Mesothelial cell of epicardium (in vitro differentiated cells): ENCODE data around the gene SPNS3. TPM values are rescaled to one million over a fixed set of nuclear protein-coding genes. Genes with fewer than 3 reads are reported as not detected.

Source experiments
- DNase-seq, 2 experiments: peaks; one replicate each; pipeline ENCODE4 v3.0.0; 2021; ENCODE audit warnings: low spot score in 2 of 2; ENCODE audit not compliant: unreplicated experiment in 2 of 2
- H3K27ac Mint-ChIP-seq: 2 replicates; pipeline ENCODE4 v1.8.0; 2021; ENCODE audit warnings: mixed read lengths
- H3K27me3 Mint-ChIP-seq: 2 replicates; pipeline ENCODE4 v1.8.0; 2021; ENCODE audit warnings: low read depth, mixed read lengths
- H3K36me3 Mint-ChIP-seq: 2 replicates; pipeline ENCODE4 v1.8.0; 2021; ENCODE audit warnings: mixed read lengths
- H3K4me1 Mint-ChIP-seq: 2 replicates; pipeline ENCODE4 v1.8.0; 2021; ENCODE audit warnings: mixed read lengths
- H3K4me3 Mint-ChIP-seq: 2 replicates; pipeline ENCODE4 v1.8.0; 2021; ENCODE audit warnings: mild to moderate bottlenecking, moderate library complexity, mixed read lengths
- H3K9me3 Mint-ChIP-seq: 2 replicates; pipeline ENCODE4 v1.8.0; 2021; ENCODE audit warnings: mixed read lengths
- CTCF ChIP-seq: fragments of 200-600 bp; sonication (generic); IDR thresholded peaks from one replicate; pipeline ENCODE4 v1.5.0; 2021; ENCODE audit warnings: antibody characterized with exemption; ENCODE audit not compliant: unreplicated experiment
- total RNA-seq: library from RNA; stranded (reverse); gene quantifications from 3 replicates; pipeline ENCODE4 v1.2.1, GENCODE V29; 2021

Gene SPNS3
- total RNA-seq, 1 donor from 2014 or later, result not detected

- H3K4me3 Mint-ChIP-seq, result no peak overlapping the region
- H3K4me1 Mint-ChIP-seq, result peaks cover 25% of the 10 kb centered on the region
- peaks cover 18% of the 10 kb centered on the region for H3K27me3 Mint-ChIP-seq
- no peak for TF ChIP-seq CTCF
- no peak overlapping the region for H3K27ac Mint-ChIP-seq
- no peak for DNase-seq
- H3K36me3 Mint-ChIP-seq, result no peaks in the 10 kb centered on the region
- no peaks in the 10 kb centered on the region for H3K9me3 Mint-ChIP-seq
Observed at GRCh38 chr17:4505187-4505586, 71.4 kb downstream of the SPNS3 start.

- Mint-ChIP-seq H3K4me1 (peaks cover 20% of the 10 kb centered on the region), H3K27me3 (peaks cover 8% of the 10 kb centered on the region), H3K27ac (no peak overlapping the region), H3K36me3 (no peaks in the 10 kb centered on the region), H3K4me3 (no peak overlapping the region), H3K9me3 (no peaks in the 10 kb centered on the region)
- TF ChIP-seq CTCF, result no peak
- DNase-seq, result no peak
Observed at GRCh38 chr17:4506175-4506813, 72.6 kb downstream of the SPNS3 start.

- peaks cover 3% of the 10 kb centered on the region for H3K27me3 Mint-ChIP-seq
- H3K27ac Mint-ChIP-seq, result no peak overlapping the region
- no peaks in the 10 kb centered on the region for H3K9me3 Mint-ChIP-seq
- H3K4me3 Mint-ChIP-seq, result no peak overlapping the region
- H3K4me1 Mint-ChIP-seq, result peaks cover 15% of the 10 kb centered on the region
- DNase-seq, result no peak
- no peaks in the 10 kb centered on the region for H3K36me3 Mint-ChIP-seq
- no peak for TF ChIP-seq CTCF
Observed at GRCh38 chr17:4506892-4507291, 73.2 kb downstream of the SPNS3 start.

- Mint-ChIP-seq H3K4me3 (no peak overlapping the region), H3K36me3 (no peaks in the 10 kb centered on the region), H3K27ac (no peak overlapping the region), H3K4me1 (peaks cover 16% of the 10 kb centered on the region), H3K27me3 (peaks cover 3% of the 10 kb centered on the region), H3K9me3 (no peaks in the 10 kb centered on the region)
- no peak for TF ChIP-seq CTCF
- no peak for DNase-seq
Observed at GRCh38 chr17:4507361-4508111, 73.8 kb downstream of the SPNS3 start.

- Mint-ChIP-seq H3K36me3 (no peaks in the 10 kb centered on the region), H3K9me3 (no peaks in the 10 kb centered on the region), H3K4me1 (peaks cover 16% of the 10 kb centered on the region), H3K27ac (no peak overlapping the region), H3K27me3 (no peaks in the 10 kb centered on the region), H3K4me3 (no peak overlapping the region)
- TF ChIP-seq CTCF, result no peak
- no peak for DNase-seq
Observed at GRCh38 chr17:4508207-4508606, 74.5 kb downstream of the SPNS3 start.
